Measurements from ENCODE around the gene ANTXRL.

- TF ChIP-seq CTCF (conservative IDR thresholded peaks at IDR 0.05; ENCODE audit: low read depth, low read length): no peak
- TF ChIP-seq EZH2 (IDR thresholded peaks at IDR 0.05; ENCODE audit: low read length, unreplicated experiment): no peak
- no peak for TF ChIP-seq EZH2phosphoT487 (IDR thresholded peaks at IDR 0.05; ENCODE audit: borderline replicate concordance, low read length)
These were observed 19.4 kb upstream of the ANTXRL start for GRCh38 chr10:46267132-46267985.

Data from PC-3 (cell line).